H1 (cell line): ENCODE measurements around the gene SPOCD1. TPM values are rescaled to one million over a fixed set of nuclear protein-coding genes. Genes with fewer than 3 reads are reported as not detected.

ENCODE experiments used
- CTCF ChIA-PET: fragments of 300-600 bp; sonication (Branson Sonifier 250); formaldehyde crosslinking; loops from one replicate; lab custom pipeline; 2021; ENCODE audit not compliant: partially characterized antibody; lab: Charles Lee
- POLR2A ChIA-PET: fragments of 300-600 bp; sonication (Branson Sonifier 250); formaldehyde crosslinking; loops from one replicate; lab custom pipeline; 2021; ENCODE audit warnings: inconsistent platforms; ENCODE audit not compliant: partially characterized antibody; lab: Charles Lee
- DNase-seq, 2 experiments: peaks; one replicate each; pipeline versions ENCODE4 v3.0.0 to v3.0.0-alpha.2; 2010 to 2022; ENCODE audit warnings: low spot score in 2 of 2, low read depth in 1 of 2, mixed read lengths in 1 of 2
- FAIRE-seq: peaks from 2 replicates; lab custom pipeline; 2011; peaks lifted over from hg19 to GRCh38; lab: Jason Lieb, UNC
- H2AFZ ChIP-seq: 2 replicates; pipeline ENCODE4 v1.8.1; 2012; ENCODE audit warnings: low read length, inconsistent platforms
- H2AK5ac ChIP-seq: 2 replicates; pipeline ENCODE4 v1.6.1; 2013; ENCODE audit warnings: low read depth, low read length
- H2BK120ac ChIP-seq: replicated peaks from 2 replicates; pipeline ENCODE3; 2013; ENCODE audit warnings: low read depth, low read length, inconsistent platforms
- H2BK12ac ChIP-seq: 2 replicates; pipeline ENCODE4 v1.6.1; 2013; ENCODE audit warnings: low read depth, low read length
- H2BK15ac ChIP-seq: 2 replicates; pipeline ENCODE4 v1.6.1; 2013; ENCODE audit warnings: low read length
- H2BK20ac ChIP-seq: 2 replicates; pipeline ENCODE4 v1.6.1; 2013; ENCODE audit warnings: low read length
- H2BK5ac ChIP-seq: 2 replicates; pipeline ENCODE4 v1.6.1; 2013; ENCODE audit warnings: low read depth, low read length
- H3K14ac ChIP-seq: 2 replicates; pipeline ENCODE4 v1.6.1; 2013; ENCODE audit warnings: inconsistent platforms; ENCODE audit not compliant: insufficient read length
- H3K18ac ChIP-seq: 2 replicates; pipeline ENCODE4 v1.6.1; 2013; ENCODE audit warnings: low read length; ENCODE audit errors: extremely low read depth
- H3K23ac ChIP-seq: 2 replicates; pipeline ENCODE4 v1.6.1; 2013; ENCODE audit warnings: inconsistent platforms; ENCODE audit not compliant: insufficient read length
- H3K23me2 ChIP-seq: 2 replicates; pipeline ENCODE4 v1.6.1; 2013; ENCODE audit warnings: low read depth, low read length
- H3K27ac ChIP-seq: 2 replicates; pipeline ENCODE4 v1.6.1; 2011; ENCODE audit warnings: low read depth, low read length, inconsistent platforms
- H3K27me3 ChIP-seq, 4 experiments: replicated peaks in 1 of 4; 1 replicate in 1 of 4; 2 replicates in 3 of 4; pipeline versions ENCODE4 v1.6.1 to v1.8.1; 2011 to 2013; ENCODE audit warnings: low read length in 3 of 4, mild to moderate bottlenecking in 3 of 4, inconsistent platforms in 2 of 4, mixed read lengths in 2 of 4, moderate library complexity in 1 of 4; ENCODE audit not compliant: control insufficient read depth in 3 of 4, insufficient read depth in 3 of 4; ENCODE audit errors: extremely low read depth in 1 of 4
- H3K36me3 ChIP-seq, 4 experiments: 2 replicates each; pipeline versions ENCODE4 v1.6.1 to v1.8.1; 2011 to 2013; ENCODE audit warnings: mild to moderate bottlenecking in 4 of 4, low read length in 3 of 4, moderate library complexity in 2 of 4, control low read depth in 1 of 4, inconsistent platforms in 1 of 4; ENCODE audit not compliant: insufficient read depth in 4 of 4, control insufficient read depth in 2 of 4
- H3K4ac ChIP-seq: replicated peaks from 2 replicates; pipeline ENCODE3; 2013; ENCODE audit warnings: low read length, low read depth, mixed read lengths, inconsistent platforms; ENCODE audit not compliant: insufficient read length
- H3K4me1 ChIP-seq, 4 experiments: replicated peaks in 1 of 4; 1 replicate in 1 of 4; 2 replicates in 3 of 4; pipeline versions ENCODE4 v1.6.1 to v1.8.1; 2011 to 2013; ENCODE audit warnings: low read length in 3 of 4, inconsistent platforms in 2 of 4, mixed read lengths in 1 of 4; ENCODE audit not compliant: insufficient read depth in 4 of 4, control insufficient read depth in 3 of 4
- H3K4me2 ChIP-seq, 2 experiments: 2 replicates each; pipeline versions ENCODE4 v1.6.1 to v1.8.1; 2011 to 2013; ENCODE audit warnings: low read depth in 2 of 2, low read length in 2 of 2, control low read depth in 1 of 2, inconsistent platforms in 1 of 2, mild to moderate bottlenecking in 1 of 2; ENCODE audit not compliant: insufficient read depth in 1 of 2
- H3K4me3 ChIP-seq, 4 experiments: fragments of 200-600, 300-600 bp in 1 of 4; sonication (generic), shearing (Covaris generic), sonication (Bioruptor Twin) in 1 of 4; 2 replicates each; pipeline versions ENCODE4 v1.5.1 to v1.8.1; 2011 to 2016; ENCODE audit warnings: low read length in 4 of 4, low read depth in 3 of 4, control low read depth in 2 of 4, inconsistent platforms in 2 of 4, mild to moderate bottlenecking in 2 of 4, mixed read lengths in 1 of 4, moderate library complexity in 1 of 4; ENCODE audit not compliant: insufficient read depth in 2 of 4; ENCODE audit errors: extremely low read depth in 1 of 4
- H3K56ac ChIP-seq: replicated peaks from 2 replicates; pipeline ENCODE3; 2013; ENCODE audit warnings: low read depth, mild to moderate bottlenecking, mixed read lengths, low read length, inconsistent platforms; ENCODE audit not compliant: insufficient read length
- H3K79me1 ChIP-seq: 2 replicates; pipeline ENCODE4 v1.6.1; 2013; ENCODE audit warnings: low read depth, low read length, control low read depth
- H3K79me2 ChIP-seq, 2 experiments: 2 replicates each; pipeline versions ENCODE4 v1.6.1 to v1.8.1; 2012 to 2013; ENCODE audit warnings: low read length in 2 of 2, mild to moderate bottlenecking in 2 of 2, inconsistent platforms in 1 of 2; ENCODE audit not compliant: insufficient read depth in 2 of 2, control insufficient read depth in 1 of 2
- H3K9ac ChIP-seq, 4 experiments: replicated peaks in 1 of 4; 1 replicate in 1 of 4; 2 replicates in 3 of 4; pipeline versions ENCODE4 v1.6.1 to v1.8.1; 2011 to 2013; ENCODE audit warnings: low read depth in 3 of 4, low read length in 3 of 4, control low read depth in 2 of 4, mild to moderate bottlenecking in 2 of 4, moderate library complexity in 2 of 4, inconsistent platforms in 1 of 4; ENCODE audit errors: extremely low read depth in 1 of 4
- H3K9me3 ChIP-seq, 2 experiments: 2 replicates each; pipeline versions ENCODE4 v1.6.1 to v1.8.1; 2012 to 2013; ENCODE audit warnings: mild to moderate bottlenecking in 2 of 2, moderate library complexity in 2 of 2, control low read depth in 1 of 2, inconsistent platforms in 1 of 2, low read depth in 1 of 2, low read length in 1 of 2, mixed read lengths in 1 of 2; ENCODE audit not compliant: insufficient read depth in 2 of 2
- H4K20me1 ChIP-seq, 2 experiments: replicated peaks in 1 of 2; 2 replicates each; pipeline versions ENCODE3 to v1.8.1; 2011 to 2013; ENCODE audit warnings: inconsistent platforms in 2 of 2, low read length in 2 of 2, mild to moderate bottlenecking in 1 of 2; ENCODE audit not compliant: insufficient read depth in 2 of 2, control insufficient read depth in 1 of 2
- H4K5ac ChIP-seq: 2 replicates; pipeline ENCODE4 v1.6.1; 2013; ENCODE audit warnings: low read length, low read depth, mixed read lengths, inconsistent platforms; ENCODE audit not compliant: insufficient read length
- H4K8ac ChIP-seq: 2 replicates; pipeline ENCODE4 v1.8.0; 2013; ENCODE audit warnings: mild to moderate bottlenecking, moderate library complexity, low read length, inconsistent platforms; ENCODE audit not compliant: insufficient read depth; ENCODE audit errors: extremely low read depth
- H4K91ac ChIP-seq: replicated peaks from 2 replicates; pipeline ENCODE3; 2013; ENCODE audit warnings: low read length, mixed read lengths, inconsistent platforms; ENCODE audit not compliant: insufficient read length
- RXRA ChIP-seq: IDR thresholded peaks from 2 replicates; pipeline ENCODE4 v1.6.1; 2011; ENCODE audit warnings: low read depth, mild to moderate bottlenecking, low read length, moderate library complexity; ENCODE audit not compliant: insufficient read depth
- ZNF274 ChIP-seq: IDR thresholded peaks from 2 replicates; pipeline ENCODE4 v1.7.0; 2012; ENCODE audit warnings: low read length, borderline replicate concordance; ENCODE audit errors: extremely low read depth
- WGBS, 2 experiments: shearing (Covaris generic) in 1 of 2; methylation state at CpG; one replicate each; pipeline versions ENCODE4 v1.1.6 to v1.1.7; 2013 to 2015; ENCODE audit warnings: low lambda C conversion rate in 2 of 2, mixed read lengths in 2 of 2, inconsistent platforms in 1 of 2, low coverage in 1 of 2, missing lambda C conversion rate in 1 of 2; ENCODE audit not compliant: insufficient replicate concordance in 2 of 2, insufficient coverage in 1 of 2, insufficient read length in 1 of 2; ENCODE audit errors: extremely low coverage in 1 of 2, missing lambda C conversion rate in 1 of 2; 5-methylcytosine and 5-hydroxymethylcytosine counted together
- polyA plus RNA-seq, 7 experiments: library from polyadenylated mRNA; depleted of rRNA in 3 of 7; stranded (reverse) in 5 of 7; unstranded in 2 of 7; fragments of >200 nt in 5 of 7; fragments of 200-250 nt in 2 of 7; gene quantifications; 1 replicate in 5 of 7; 2 replicates in 1 of 7; 4 replicates in 1 of 7; pipeline versions ENCODE4 v1.2.1 to v1.2.3, GENCODE V29; 2011 to 2013; ENCODE audit warnings: missing spikeins in 2 of 7, mixed read lengths in 2 of 7
- total RNA-seq: library from RNA; stranded (reverse); fragmentation: NEBNext Ultra II Directional; extraction: Animal tissue kit (Norgen Biotek cat#: 25700); gene quantifications from 2 replicates; pipeline ENCODE4 v1.2.1, GENCODE V29; 2021
- TF ChIP-seq, protein P1 (sequence below): IDR thresholded peaks from 2 replicates; pipeline ENCODE4 v1.6.1; 2012; ENCODE audit warnings: low read length, inconsistent platforms
- TF ChIP-seq, protein P2 (sequence below): IDR thresholded peaks from 2 replicates; pipeline ENCODE4 v1.6.1; 2012; ENCODE audit warnings: inconsistent platforms

SPOCD1 gene
- total and polyA plus RNA-seq, 2 of the 8 experiments (the other 6 are each of a cell fraction or from before 2014, with no cell fraction given) = 1.8 to 2.9 TPM

DNA sequence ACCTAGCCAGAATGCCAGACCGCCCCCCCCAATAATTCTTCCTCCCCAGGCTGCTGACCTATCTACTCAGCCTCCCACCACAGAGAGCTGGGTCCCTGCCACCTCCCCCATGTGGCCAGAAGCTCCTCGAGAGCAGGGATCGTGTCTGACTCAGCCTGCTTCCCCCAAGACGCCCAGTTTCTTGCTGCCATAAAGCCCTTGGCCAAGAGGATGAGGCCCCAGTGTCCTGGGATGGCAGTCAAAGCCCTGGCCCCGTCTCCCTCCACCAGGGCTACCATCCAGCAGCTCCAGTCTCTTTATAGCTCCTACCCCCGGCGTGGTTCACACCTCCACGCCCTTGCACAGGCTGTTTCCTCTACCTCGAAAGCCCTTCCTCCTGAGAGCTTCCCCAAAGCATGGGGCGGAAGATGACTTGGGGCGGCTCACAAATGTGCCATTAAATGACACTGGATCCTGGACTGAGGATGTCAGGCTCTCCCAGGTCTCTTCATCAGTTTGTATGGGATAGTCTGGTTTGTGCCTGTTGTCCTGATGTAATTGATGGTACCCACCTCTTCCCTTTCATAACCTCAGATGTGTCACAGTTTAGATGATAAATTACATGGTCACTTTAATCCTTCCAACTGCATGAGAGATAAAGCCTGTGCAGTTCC lies 64.8 kb downstream of the SPOCD1 start:
- no peak overlapping the region for H2BK12ac ChIP-seq
- ChIA-PET CTCF (interaction anchor here (0.6 to 3.9 kb wide), 12 partner anchors 9 to 599 kb away, joined by 3 to 26 read pairs (median 5); no protein-coding TSS in a partner anchor), POLR2A (interaction anchor here (1.0 to 2.7 kb wide), 3 partner anchors 26 to 38 kb away, joined by 3 to 7 read pairs (median 3); no protein-coding TSS in a partner anchor)
- no peak overlapping the region for H4K5ac ChIP-seq
- 0 out of 2 replicates have a peak overlapping the region, but pooled peaks have one; percentile 6 for H3K18ac ChIP-seq
- no peak overlapping the region for H3K4ac ChIP-seq
- no peak overlapping the region for H3K23ac ChIP-seq
- H3K9me3 ChIP-seq = no peaks in the 10 kb centered on the region
- no peak overlapping the region for H2BK20ac ChIP-seq
- no peaks in the 10 kb centered on the region for H3K79me2 ChIP-seq
- no peaks in the 10 kb centered on the region for H4K20me1 ChIP-seq
- no peak overlapping the region for H3K9ac ChIP-seq
- H3K27ac ChIP-seq = no peak overlapping the region
- H2AFZ ChIP-seq = no peak overlapping the region
- no peak overlapping the region for H2BK15ac ChIP-seq
- TF ChIP-seq, protein P1, sequence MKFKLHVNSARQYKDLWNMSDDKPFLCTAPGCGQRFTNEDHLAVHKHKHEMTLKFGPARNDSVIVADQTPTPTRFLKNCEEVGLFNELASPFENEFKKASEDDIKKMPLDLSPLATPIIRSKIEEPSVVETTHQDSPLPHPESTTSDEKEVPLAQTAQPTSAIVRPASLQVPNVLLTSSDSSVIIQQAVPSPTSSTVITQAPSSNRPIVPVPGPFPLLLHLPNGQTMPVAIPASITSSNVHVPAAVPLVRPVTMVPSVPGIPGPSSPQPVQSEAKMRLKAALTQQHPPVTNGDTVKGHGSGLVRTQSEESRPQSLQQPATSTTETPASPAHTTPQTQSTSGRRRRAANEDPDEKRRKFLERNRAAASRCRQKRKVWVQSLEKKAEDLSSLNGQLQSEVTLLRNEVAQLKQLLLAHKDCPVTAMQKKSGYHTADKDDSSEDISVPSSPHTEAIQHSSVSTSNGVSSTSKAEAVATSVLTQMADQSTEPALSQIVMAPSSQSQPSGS = no peak
- TF ChIP-seq, protein P2, sequence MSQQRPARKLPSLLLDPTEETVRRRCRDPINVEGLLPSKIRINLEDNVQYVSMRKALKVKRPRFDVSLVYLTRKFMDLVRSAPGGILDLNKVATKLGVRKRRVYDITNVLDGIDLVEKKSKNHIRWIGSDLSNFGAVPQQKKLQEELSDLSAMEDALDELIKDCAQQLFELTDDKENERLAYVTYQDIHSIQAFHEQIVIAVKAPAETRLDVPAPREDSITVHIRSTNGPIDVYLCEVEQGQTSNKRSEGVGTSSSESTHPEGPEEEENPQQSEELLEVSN = no peak
- no peak for TF ChIP-seq ZNF274
- no peak for TF ChIP-seq RXRA
- WGBS, 2 experiments = 82% methylated on average over 11 of the region's 11 CpGs; no CpG with 5 or more reads in 1 of the 2 experiments
- FAIRE-seq = no peak
- H3K36me3 ChIP-seq = no peaks in the 10 kb centered on the region
- H3K79me1 ChIP-seq = no peaks in the 10 kb centered on the region
- H3K14ac ChIP-seq = no peak overlapping the region
- peaks cover 5 to 24% (median 15%) of the 10 kb centered on the region in 4 experiments for H3K4me1 ChIP-seq
- H3K4me3 ChIP-seq = no peak overlapping the region
- no peak overlapping the region for H3K56ac ChIP-seq
- H2BK5ac ChIP-seq = no peak overlapping the region
- H2AK5ac ChIP-seq = no peak overlapping the region
- H3K23me2 ChIP-seq = no peaks in the 10 kb centered on the region
- no peaks in the 10 kb centered on the region for H3K27me3 ChIP-seq
- no peak for DNase-seq
- H2BK120ac ChIP-seq = no peak overlapping the region
- no peak overlapping the region for H4K8ac ChIP-seq
- no peak overlapping the region for H4K91ac ChIP-seq
- H3K4me2 ChIP-seq = no peak overlapping the region
